ENCODE measurements around the gene RUNX2.

DNA sequence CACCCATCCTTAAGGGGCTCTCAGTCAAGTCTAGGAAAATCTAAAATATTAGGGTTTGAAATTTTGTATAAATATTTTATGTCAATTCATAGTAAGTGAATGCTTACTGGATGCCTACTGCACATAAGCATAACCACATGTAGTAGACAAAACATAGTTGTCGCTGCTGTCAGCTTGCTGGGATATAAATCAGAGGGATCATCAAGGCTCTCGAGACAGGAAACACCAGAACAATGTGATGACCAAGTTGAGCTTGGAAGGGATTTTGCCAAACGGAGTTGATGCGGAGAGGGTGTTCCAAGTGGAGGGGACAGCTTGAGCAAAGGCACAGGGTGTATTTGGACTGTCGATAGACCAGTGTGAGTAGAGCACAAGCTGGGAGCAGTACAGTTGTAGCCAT is 155.4 kb downstream of the RUNX2 start:
- no peak for TF ChIP-seq POLR2A (IDR thresholded peaks at IDR 0.05; ENCODE audit: extremely low read depth, insufficient read length)
- TF ChIP-seq, protein P1, sequence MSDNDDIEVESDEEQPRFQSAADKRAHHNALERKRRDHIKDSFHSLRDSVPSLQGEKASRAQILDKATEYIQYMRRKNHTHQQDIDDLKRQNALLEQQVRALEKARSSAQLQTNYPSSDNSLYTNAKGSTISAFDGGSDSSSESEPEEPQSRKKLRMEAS (IDR thresholded peaks at IDR 0.05; ENCODE audit: low read depth, low read length): no peak
- TF ChIP-seq, protein P2, sequence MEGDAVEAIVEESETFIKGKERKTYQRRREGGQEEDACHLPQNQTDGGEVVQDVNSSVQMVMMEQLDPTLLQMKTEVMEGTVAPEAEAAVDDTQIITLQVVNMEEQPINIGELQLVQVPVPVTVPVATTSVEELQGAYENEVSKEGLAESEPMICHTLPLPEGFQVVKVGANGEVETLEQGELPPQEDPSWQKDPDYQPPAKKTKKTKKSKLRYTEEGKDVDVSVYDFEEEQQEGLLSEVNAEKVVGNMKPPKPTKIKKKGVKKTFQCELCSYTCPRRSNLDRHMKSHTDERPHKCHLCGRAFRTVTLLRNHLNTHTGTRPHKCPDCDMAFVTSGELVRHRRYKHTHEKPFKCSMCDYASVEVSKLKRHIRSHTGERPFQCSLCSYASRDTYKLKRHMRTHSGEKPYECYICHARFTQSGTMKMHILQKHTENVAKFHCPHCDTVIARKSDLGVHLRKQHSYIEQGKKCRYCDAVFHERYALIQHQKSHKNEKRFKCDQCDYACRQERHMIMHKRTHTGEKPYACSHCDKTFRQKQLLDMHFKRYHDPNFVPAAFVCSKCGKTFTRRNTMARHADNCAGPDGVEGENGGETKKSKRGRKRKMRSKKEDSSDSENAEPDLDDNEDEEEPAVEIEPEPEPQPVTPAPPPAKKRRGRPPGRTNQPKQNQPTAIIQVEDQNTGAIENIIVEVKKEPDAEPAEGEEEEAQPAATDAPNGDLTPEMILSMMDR (IDR thresholded peaks at IDR 0.05; ENCODE audit: low read depth, low read length): no peak

All from NB4 (cell line).